HEK293 (cell line): ENCODE data around the gene RMND1.

Experiments used
- CTCF ChIA-PET: fragments of 350-600 bp; formaldehyde crosslinking; extraction: SDS; loops from one replicate; lab custom pipeline; 2021; ENCODE audit warnings: antibody characterized with exemption; lab: Yijun Ruan, JAX
- POLR2A ChIA-PET: fragments of 300-600 bp; formaldehyde crosslinking; extraction: SDS; loops from one replicate; lab custom pipeline; 2020; ENCODE audit warnings: antibody characterized with exemption, inconsistent platforms; lab: Yijun Ruan, JAX
- H3K27ac ChIP-seq: fragments of 200-500 bp; sonication (Bioruptor generic); 2 replicates; pipeline ENCODE4 v1.5.1; 2014; ENCODE audit warnings: low read depth, low read length, control low read depth, inconsistent platforms; ENCODE audit errors: extremely low read depth
- H3K36me3 ChIP-seq, 2 experiments: fragments of 200-500 bp in 1 of 2; sonication (Bioruptor generic) in 1 of 2; 1 replicate in 1 of 2; 2 replicates in 1 of 2; pipeline ENCODE4 v1.5.1; 2014 to 2017; ENCODE audit warnings: inconsistent platforms in 2 of 2, low read length in 2 of 2; ENCODE audit not compliant: control insufficient read depth in 2 of 2, insufficient read depth in 1 of 2
- H3K4me1 ChIP-seq: fragments of 200-500 bp; sonication (Bioruptor generic); 2 replicates; pipeline ENCODE4 v1.5.1; 2014; ENCODE audit warnings: mild to moderate bottlenecking, low read length, inconsistent platforms; ENCODE audit not compliant: control insufficient read depth, insufficient read depth
- H3K4me3 ChIP-seq: 2 replicates; pipeline ENCODE4 v1.5.1; 2011; ENCODE audit warnings: low read depth, mild to moderate bottlenecking, control low read depth, low read length, moderate library complexity
- H3K9me3 ChIP-seq: fragments of 200-500 bp; sonication (Bioruptor generic); 2 replicates; pipeline ENCODE4 v1.5.1; 2014; ENCODE audit warnings: low read depth, low read length, inconsistent platforms; ENCODE audit not compliant: control insufficient read depth, insufficient read depth
- HOXA7 ChIP-seq: sonication (generic); formaldehyde crosslinking; IDR thresholded peaks from 2 replicates; pipeline ENCODE4 v1.8.1; 2022; ENCODE audit warnings: missing genetic modification reagents, borderline replicate concordance
- KLF10 ChIP-seq: fragments of 450-650 bp; IDR thresholded peaks from 2 replicates; pipeline ENCODE4 v1.5.1; 2018; ENCODE audit warnings: missing biosample characterization, mild to moderate bottlenecking, missing genetic modification characterization
- MYNN ChIP-seq: fragments of 450-650 bp; formaldehyde crosslinking; IDR thresholded peaks from 2 replicates; pipeline ENCODE4 v1.5.1; 2016; ENCODE audit warnings: missing biosample characterization, missing genetic modification characterization, borderline replicate concordance
- SETDB1 ChIP-seq: IDR thresholded peaks from one replicate; pipeline ENCODE4 v1.6.1; 2017; ENCODE audit warnings: mild to moderate bottlenecking, low read length, moderate library complexity, mixed read lengths; ENCODE audit not compliant: insufficient read length
- SP2 ChIP-seq: fragments of 450-650 bp; formaldehyde crosslinking; IDR thresholded peaks from 2 replicates; pipeline ENCODE4 v1.5.1; 2016; ENCODE audit warnings: missing biosample characterization, missing genetic modification characterization
- WT1 ChIP-seq: fragments of 450-650 bp; formaldehyde crosslinking; IDR thresholded peaks from 2 replicates; pipeline ENCODE4 v1.5.1; 2016; ENCODE audit warnings: missing biosample characterization, missing genetic modification characterization
- ZBTB20 ChIP-seq: fragments of 450-650 bp; formaldehyde crosslinking; IDR thresholded peaks from 2 replicates; pipeline ENCODE4 v1.5.1; 2016; ENCODE audit warnings: missing biosample characterization, missing genetic modification characterization
- ZBTB48 ChIP-seq: fragments of 450-650 bp; formaldehyde crosslinking; IDR thresholded peaks from 2 replicates; pipeline ENCODE4 v1.5.1; 2016; ENCODE audit warnings: missing biosample characterization, missing genetic modification characterization
- ZFP37 ChIP-seq: fragments of 450-650 bp; formaldehyde crosslinking; IDR thresholded peaks from 2 replicates; pipeline ENCODE4 v1.5.1; 2016; ENCODE audit warnings: missing biosample characterization, missing genetic modification characterization
- ZNF140 ChIP-seq: fragments of 450-650 bp; formaldehyde crosslinking; IDR thresholded peaks from 2 replicates; pipeline ENCODE4 v1.5.1; 2016; ENCODE audit warnings: missing biosample characterization, missing genetic modification characterization
- ZNF248 ChIP-seq: fragments of 450-650 bp; formaldehyde crosslinking; IDR thresholded peaks from 2 replicates; pipeline ENCODE4 v1.5.1; 2017; ENCODE audit warnings: missing biosample characterization, missing genetic modification characterization
- ZNF302 ChIP-seq: fragments of 450-650 bp; formaldehyde crosslinking; IDR thresholded peaks from 2 replicates; pipeline ENCODE4 v1.5.1; 2016; ENCODE audit warnings: missing biosample characterization, missing genetic modification characterization, low read depth
- ZNF473 ChIP-seq: fragments of 450-650 bp; formaldehyde crosslinking; IDR thresholded peaks from 2 replicates; pipeline ENCODE4 v1.5.1; 2017; ENCODE audit warnings: missing biosample characterization, missing genetic modification characterization
- ZNF558 ChIP-seq: fragments of 450-650 bp; formaldehyde crosslinking; IDR thresholded peaks from 2 replicates; pipeline ENCODE4 v1.5.1; 2016; ENCODE audit warnings: missing biosample characterization, missing genetic modification characterization
- ZNF600 ChIP-seq: fragments of 450-650 bp; formaldehyde crosslinking; IDR thresholded peaks from 2 replicates; pipeline ENCODE4 v1.5.1; 2016; ENCODE audit warnings: missing biosample characterization, missing genetic modification characterization
- ZNF701 ChIP-seq: fragments of 450-650 bp; formaldehyde crosslinking; IDR thresholded peaks from 2 replicates; pipeline ENCODE4 v1.5.1; 2016; ENCODE audit warnings: missing biosample characterization, missing genetic modification characterization
- ZNF707 ChIP-seq: fragments of 450-650 bp; formaldehyde crosslinking; IDR thresholded peaks from 2 replicates; pipeline ENCODE4 v1.5.1; 2016; ENCODE audit warnings: missing biosample characterization, missing genetic modification characterization
- ZNF76 ChIP-seq: fragments of 450-650 bp; formaldehyde crosslinking; IDR thresholded peaks from 2 replicates; pipeline ENCODE4; 2016; ENCODE audit warnings: low read depth, missing biosample characterization, missing genetic modification characterization, borderline replicate concordance
- ZNF776 ChIP-seq: fragments of 450-650 bp; formaldehyde crosslinking; IDR thresholded peaks from 2 replicates; pipeline ENCODE4 v1.5.0; 2017; ENCODE audit warnings: missing biosample characterization, missing genetic modification characterization, borderline replicate concordance
- ZNF837 ChIP-seq: fragments of 450-650 bp; formaldehyde crosslinking; IDR thresholded peaks from 2 replicates; pipeline ENCODE4 v1.5.1; 2016; ENCODE audit warnings: missing biosample characterization, missing genetic modification characterization
- ZXDB ChIP-seq: fragments of 450-650 bp; formaldehyde crosslinking; IDR thresholded peaks from 2 replicates; pipeline ENCODE4 v1.5.1; 2016; ENCODE audit warnings: missing biosample characterization, missing genetic modification characterization
- TF ChIP-seq, protein P1 (sequence below): fragments of 450-650 bp; formaldehyde crosslinking; conservative IDR thresholded peaks from 2 replicates; pipeline ENCODE4 v1.5.1; 2016; ENCODE audit warnings: low read depth, missing biosample characterization, missing genetic modification characterization
- TF ChIP-seq, protein P2 (sequence below): fragments of 450-650 bp; formaldehyde crosslinking; IDR thresholded peaks from 2 replicates; pipeline ENCODE4 v1.5.1; 2016; ENCODE audit warnings: missing biosample characterization, missing genetic modification characterization
- TF ChIP-seq, protein P3 (sequence below): fragments of 450-650 bp; formaldehyde crosslinking; IDR thresholded peaks from 2 replicates; pipeline ENCODE4 v1.5.1; 2016; ENCODE audit warnings: missing biosample characterization, missing genetic modification characterization
- TF ChIP-seq, protein P4 (sequence below): fragments of 450-650 bp; formaldehyde crosslinking; IDR thresholded peaks from 2 replicates; pipeline ENCODE4 v1.5.1; 2016; ENCODE audit warnings: missing biosample characterization, missing genetic modification characterization, borderline replicate concordance
- TF ChIP-seq, protein P5 (sequence below): fragments of 450-650 bp; formaldehyde crosslinking; IDR thresholded peaks from 2 replicates; pipeline ENCODE4; 2016; ENCODE audit warnings: missing biosample characterization, missing genetic modification characterization

The RMND1 gene

DNA sequence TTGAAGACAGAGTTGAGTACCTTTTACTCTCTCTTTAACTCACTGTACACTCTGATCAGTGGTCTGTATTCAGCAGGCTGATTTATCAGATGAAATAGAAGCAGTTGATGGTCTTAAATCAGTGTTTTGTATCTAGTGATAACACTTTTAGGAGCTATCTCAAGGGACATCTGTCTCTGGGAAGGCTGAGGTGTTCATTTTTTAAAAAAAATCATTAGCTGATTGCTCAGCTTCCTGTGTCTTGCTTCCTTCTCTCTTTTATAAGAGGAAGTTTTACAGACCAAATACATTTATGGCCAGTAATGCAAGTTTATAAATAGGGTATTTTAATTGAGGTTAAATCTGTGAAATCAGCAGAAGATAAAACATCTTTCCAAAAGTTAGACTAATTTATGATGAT lies 29.9 kb upstream of the RMND1 start:
- POLR2A ChIA-PET, result no interaction called here
- no peak overlapping the region for H3K27ac ChIP-seq
- TF ChIP-seq ZNF837 (tag by site-specific recombination) (no peak), ZFP37 (tag by site-specific recombination) (no peak), ZNF248 (no peak), ZNF701 (no peak), ZNF76 (no peak), ZNF558 (no peak), WT1 (no peak), ZNF707 (no peak)
- H3K4me3 ChIP-seq, result no peak overlapping the region
- CTCF ChIA-PET, result interaction anchor here (1.2 kb wide), 1 partner anchor 76 kb away, joined by 8 read pairs; no protein-coding TSS in a partner anchor
- H3K9me3 ChIP-seq, result no peaks in the 10 kb centered on the region
- no peaks in the 10 kb centered on the region for H3K36me3 ChIP-seq
- no peaks in the 10 kb centered on the region for H3K4me1 ChIP-seq

DNA sequence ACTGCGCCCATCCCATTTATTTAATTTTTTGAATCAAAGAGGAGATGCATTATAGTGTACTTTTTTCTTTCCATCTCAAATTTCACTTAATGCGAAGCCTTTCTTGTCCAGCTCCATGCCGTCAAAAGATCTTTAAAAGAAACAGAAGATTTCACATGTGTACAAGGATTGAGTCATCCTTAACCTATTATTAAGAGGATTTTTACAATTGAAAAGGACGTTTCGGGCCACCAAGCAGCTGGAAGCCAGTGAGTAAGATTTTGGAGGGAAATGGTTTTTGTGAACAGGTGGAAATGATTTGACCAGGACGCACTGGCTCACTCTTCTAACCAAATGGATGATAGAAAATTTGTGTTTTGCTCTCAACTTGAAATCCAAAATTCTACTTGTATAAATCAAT lies 26.7 kb upstream of the RMND1 start:
- ChIA-PET POLR2A (interaction anchor here (1.3 kb wide), 1 partner anchor 27 kb away, joined by 3 read pairs; the partner anchor contains the start of gene RMND1), CTCF (interaction anchor here (0.7 to 1.0 kb wide), 2 partner anchors 73 to 675 kb away, joined by 3 read pairs; no protein-coding TSS in a partner anchor)
- H3K27ac ChIP-seq, result no peak overlapping the region
- no peak overlapping the region for H3K4me3 ChIP-seq
- no peaks in the 10 kb centered on the region for H3K36me3 ChIP-seq
- no peaks in the 10 kb centered on the region for H3K4me1 ChIP-seq
- TF ChIP-seq, protein P1, sequence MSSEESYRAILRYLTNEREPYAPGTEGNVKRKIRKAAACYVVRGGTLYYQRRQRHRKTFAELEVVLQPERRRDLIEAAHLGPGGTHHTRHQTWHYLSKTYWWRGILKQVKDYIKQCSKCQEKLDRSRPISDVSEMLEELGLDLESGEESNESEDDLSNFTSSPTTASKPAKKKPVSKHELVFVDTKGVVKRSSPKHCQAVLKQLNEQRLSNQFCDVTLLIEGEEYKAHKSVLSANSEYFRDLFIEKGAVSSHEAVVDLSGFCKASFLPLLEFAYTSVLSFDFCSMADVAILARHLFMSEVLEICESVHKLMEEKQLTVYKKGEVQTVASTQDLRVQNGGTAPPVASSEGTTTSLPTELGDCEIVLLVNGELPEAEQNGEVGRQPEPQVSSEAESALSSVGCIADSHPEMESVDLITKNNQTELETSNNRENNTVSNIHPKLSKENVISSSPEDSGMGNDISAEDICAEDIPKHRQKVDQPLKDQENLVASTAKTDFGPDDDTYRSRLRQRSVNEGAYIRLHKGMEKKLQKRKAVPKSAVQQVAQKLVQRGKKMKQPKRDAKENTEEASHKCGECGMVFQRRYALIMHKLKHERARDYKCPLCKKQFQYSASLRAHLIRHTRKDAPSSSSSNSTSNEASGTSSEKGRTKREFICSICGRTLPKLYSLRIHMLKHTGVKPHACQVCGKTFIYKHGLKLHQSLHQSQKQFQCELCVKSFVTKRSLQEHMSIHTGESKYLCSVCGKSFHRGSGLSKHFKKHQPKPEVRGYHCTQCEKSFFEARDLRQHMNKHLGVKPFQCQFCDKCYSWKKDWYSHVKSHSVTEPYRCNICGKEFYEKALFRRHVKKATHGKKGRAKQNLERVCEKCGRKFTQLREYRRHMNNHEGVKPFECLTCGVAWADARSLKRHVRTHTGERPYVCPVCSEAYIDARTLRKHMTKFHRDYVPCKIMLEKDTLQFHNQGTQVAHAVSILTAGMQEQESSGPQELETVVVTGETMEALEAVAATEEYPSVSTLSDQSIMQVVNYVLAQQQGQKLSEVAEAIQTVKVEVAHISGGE (tag by site-specific recombination), result no peak
- TF ChIP-seq ZNF473 (tag by site-specific recombination) (no peak), ZNF600 (tag by site-specific recombination) (no peak), ZNF140 (tag by site-specific recombination) (no peak)
- TF ChIP-seq, protein P2, sequence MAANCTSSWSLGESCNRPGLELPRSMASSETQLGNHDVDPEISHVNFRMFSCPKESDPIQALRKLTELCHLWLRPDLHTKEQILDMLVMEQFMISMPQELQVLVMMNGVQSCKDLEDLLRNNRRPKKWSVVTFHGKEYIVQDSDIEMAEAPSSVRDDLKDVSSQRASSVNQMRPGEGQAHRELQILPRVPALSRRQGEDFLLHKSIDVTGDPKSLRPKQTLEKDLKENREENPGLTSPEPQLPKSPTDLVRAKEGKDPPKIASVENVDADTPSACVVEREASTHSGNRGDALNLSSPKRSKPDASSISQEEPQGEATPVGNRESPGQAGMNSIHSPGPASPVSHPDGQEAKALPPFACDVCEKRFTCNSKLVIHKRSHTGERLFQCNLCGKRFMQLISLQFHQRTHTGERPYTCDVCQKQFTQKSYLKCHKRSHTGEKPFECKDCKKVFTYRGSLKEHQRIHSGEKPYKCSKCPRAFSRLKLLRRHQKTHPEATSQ (tag by site-specific recombination), result no peak
- no peaks in the 10 kb centered on the region for H3K9me3 ChIP-seq

DNA sequence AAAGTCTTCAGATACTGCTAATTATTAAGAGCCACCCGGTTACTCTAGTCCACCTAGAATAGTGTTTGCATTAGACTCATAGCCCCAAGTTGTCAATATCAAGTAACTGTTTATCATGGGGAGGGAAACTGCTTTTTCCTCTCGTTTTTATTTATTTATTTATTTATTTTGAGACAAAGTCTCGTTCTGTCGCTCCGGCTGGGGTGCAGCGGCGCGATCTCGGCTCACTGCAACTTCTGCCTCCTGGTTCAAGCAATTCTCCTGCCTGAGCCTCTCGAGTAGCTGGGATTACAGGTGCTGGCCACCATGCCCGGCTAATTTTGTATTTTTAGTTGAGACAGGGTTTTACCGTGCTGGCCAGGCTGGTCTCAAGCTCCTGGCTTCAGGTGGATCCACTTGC lies 25.8 kb upstream of the RMND1 start:
- Histone ChIP-seq H3K4me3 (no peak overlapping the region), H3K9me3 (no peaks in the 10 kb centered on the region), H3K4me1 (no peaks in the 10 kb centered on the region), H3K27ac (no peak overlapping the region), H3K36me3 (no peaks in the 10 kb centered on the region)
- ChIA-PET POLR2A (no interaction called here), CTCF (interaction anchor here (0.6 to 2.6 kb wide), 4 partner anchors 8 to 244 kb away, joined by 3 to 16 read pairs (median 3); no protein-coding TSS in a partner anchor)
- TF ChIP-seq ZNF558 (no peak), SP2 (tag by site-specific recombination) (no peak), HOXA7 (CRISPR knock-in tag) (no peak), ZBTB20 (no peak), SETDB1 (no peak), ZXDB (no peak), MYNN (tag by site-specific recombination) (no peak), ZNF302 (tag by site-specific recombination) (no peak), ZNF776 (tag by site-specific recombination) (no peak), ZBTB48 (tag by site-specific recombination) (no peak), KLF10 (tag by site-specific recombination) (no peak)
- TF ChIP-seq, protein P3, sequence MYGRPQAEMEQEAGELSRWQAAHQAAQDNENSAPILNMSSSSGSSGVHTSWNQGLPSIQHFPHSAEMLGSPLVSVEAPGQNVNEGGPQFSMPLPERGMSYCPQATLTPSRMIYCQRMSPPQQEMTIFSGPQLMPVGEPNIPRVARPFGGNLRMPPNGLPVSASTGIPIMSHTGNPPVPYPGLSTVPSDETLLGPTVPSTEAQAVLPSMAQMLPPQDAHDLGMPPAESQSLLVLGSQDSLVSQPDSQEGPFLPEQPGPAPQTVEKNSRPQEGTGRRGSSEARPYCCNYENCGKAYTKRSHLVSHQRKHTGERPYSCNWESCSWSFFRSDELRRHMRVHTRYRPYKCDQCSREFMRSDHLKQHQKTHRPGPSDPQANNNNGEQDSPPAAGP (tag by site-specific recombination), result no peak
- TF ChIP-seq, protein P4, sequence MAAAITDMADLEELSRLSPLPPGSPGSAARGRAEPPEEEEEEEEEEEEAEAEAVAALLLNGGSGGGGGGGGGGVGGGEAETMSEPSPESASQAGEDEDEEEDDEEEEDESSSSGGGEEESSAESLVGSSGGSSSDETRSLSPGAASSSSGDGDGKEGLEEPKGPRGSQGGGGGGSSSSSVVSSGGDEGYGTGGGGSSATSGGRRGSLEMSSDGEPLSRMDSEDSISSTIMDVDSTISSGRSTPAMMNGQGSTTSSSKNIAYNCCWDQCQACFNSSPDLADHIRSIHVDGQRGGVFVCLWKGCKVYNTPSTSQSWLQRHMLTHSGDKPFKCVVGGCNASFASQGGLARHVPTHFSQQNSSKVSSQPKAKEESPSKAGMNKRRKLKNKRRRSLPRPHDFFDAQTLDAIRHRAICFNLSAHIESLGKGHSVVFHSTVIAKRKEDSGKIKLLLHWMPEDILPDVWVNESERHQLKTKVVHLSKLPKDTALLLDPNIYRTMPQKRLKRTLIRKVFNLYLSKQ, result no peak
- TF ChIP-seq, protein P5, sequence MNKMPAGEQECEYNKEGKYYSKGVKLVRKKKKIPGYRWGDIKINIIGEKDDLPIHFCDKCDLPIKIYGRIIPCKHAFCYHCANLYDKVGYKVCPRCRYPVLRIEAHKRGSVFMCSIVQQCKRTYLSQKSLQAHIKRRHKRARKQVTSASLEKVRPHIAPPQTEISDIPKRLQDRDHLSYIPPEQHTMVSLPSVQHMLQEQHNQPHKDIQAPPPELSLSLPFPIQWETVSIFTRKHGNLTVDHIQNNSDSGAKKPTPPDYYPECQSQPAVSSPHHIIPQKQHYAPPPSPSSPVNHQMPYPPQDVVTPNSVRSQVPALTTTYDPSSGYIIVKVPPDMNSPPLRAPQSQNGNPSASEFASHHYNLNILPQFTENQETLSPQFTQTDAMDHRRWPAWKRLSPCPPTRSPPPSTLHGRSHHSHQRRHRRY (tag by site-specific recombination), result no peak
